ENCODE results near the gene CNTN1. TPM values are rescaled to one million over a fixed set of nuclear protein-coding genes. Genes with fewer than 3 reads are reported as not detected.

The CNTN1 gene
- total RNA-seq, 2 experiments from 2014 or later, result not detected

DNA sequence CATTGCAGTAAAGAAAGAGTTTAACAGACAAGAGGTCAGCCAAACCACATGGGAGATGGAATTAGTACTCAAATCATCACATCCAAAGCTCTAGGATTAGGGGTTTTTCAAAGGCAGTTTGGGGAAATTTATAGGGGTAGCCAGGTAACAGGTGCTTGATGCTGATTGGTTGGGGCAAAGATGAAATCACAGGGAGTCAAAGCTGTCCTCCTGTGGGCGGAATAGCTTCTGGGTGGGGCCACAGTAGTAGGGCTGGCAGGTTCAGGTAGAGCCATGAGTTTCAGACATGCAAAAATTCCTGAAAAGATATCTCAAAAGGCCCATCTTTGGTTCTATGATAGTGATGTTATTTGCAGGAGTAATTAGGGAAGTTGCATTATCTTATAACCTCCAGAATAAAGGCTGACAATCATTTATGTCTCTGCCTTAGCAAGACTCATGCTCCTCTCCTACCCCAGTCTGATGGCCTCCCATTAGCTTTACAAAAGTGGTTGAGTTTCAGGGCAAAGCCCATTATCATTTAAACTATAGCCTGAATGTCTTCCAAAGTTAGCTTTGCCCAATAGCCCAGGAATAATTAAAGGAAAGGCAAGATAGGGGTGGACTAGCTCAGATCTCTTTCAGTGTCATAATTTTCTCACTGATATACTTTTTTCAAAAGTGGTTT is 42.1 kb upstream of the CNTN1 start:
- ATAC-seq (ENCODE audit: poor library complexity), result no peak
- POLR2A ChIA-PET, result no interaction called here
- H3K27ac Mint-ChIP-seq, result no peak overlapping the region
- TF ChIP-seq, protein P1, sequence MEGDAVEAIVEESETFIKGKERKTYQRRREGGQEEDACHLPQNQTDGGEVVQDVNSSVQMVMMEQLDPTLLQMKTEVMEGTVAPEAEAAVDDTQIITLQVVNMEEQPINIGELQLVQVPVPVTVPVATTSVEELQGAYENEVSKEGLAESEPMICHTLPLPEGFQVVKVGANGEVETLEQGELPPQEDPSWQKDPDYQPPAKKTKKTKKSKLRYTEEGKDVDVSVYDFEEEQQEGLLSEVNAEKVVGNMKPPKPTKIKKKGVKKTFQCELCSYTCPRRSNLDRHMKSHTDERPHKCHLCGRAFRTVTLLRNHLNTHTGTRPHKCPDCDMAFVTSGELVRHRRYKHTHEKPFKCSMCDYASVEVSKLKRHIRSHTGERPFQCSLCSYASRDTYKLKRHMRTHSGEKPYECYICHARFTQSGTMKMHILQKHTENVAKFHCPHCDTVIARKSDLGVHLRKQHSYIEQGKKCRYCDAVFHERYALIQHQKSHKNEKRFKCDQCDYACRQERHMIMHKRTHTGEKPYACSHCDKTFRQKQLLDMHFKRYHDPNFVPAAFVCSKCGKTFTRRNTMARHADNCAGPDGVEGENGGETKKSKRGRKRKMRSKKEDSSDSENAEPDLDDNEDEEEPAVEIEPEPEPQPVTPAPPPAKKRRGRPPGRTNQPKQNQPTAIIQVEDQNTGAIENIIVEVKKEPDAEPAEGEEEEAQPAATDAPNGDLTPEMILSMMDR (IDR thresholded peaks at IDR 0.05), result no peak
- H3K9me3 Mint-ChIP-seq, result no peaks in the 10 kb centered on the region
- Histone ChIP-seq H3K9me3 (ENCODE audit: control insufficient read depth in 1 of 2, insufficient read depth in 1 of 2, low read length in 2 of 2) (peaks cover 0 to 6% of the 10 kb centered on the region in 2 experiments), H3K27ac (ENCODE audit: low read depth in 1 of 2, low read length in 2 of 2) (no peak overlapping the region), H3K4me3 (ENCODE audit: low read length) (no peak overlapping the region), H3K27me3 (ENCODE audit: control insufficient read depth in 1 of 2, insufficient read depth in 2 of 2, low read length in 2 of 2) (no peaks in the 10 kb centered on the region), H3K4me1 (ENCODE audit: insufficient read depth, low read length) (no peaks in the 10 kb centered on the region), H3K36me3 (ENCODE audit: insufficient read depth, low read length) (no peaks in the 10 kb centered on the region)
- no peaks in the 10 kb centered on the region for H3K4me1 Mint-ChIP-seq (ENCODE audit: low read depth)
- intact Hi-C loops (cut with DNase I, micrococcal nuclease), result no loop called here
- CTCF ChIA-PET, result no interaction called here
- no peaks in the 10 kb centered on the region for H3K27me3 Mint-ChIP-seq
- H3K36me3 Mint-ChIP-seq (ENCODE audit: low read depth), result no peaks in the 10 kb centered on the region
- DNase-seq, result no peak
- no peak overlapping the region for H3K4me3 Mint-ChIP-seq

DNA sequence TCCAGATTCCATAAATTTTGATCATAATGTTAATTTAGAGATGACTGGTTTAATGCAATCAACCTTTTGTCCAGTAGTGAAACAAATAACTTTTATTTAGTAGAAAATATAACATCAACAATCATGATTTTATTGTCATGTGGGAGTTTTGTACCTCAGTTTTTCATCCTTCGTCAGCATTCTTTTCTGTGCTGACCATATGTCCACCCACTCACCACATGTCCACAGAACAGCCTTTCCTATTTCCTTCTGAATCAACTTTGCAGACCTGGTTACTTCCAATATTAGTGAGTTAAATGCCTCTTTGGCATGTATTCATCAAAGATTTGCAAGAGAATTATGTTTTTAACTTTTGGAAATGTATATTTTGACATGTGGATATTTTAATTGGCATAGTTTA is 36.8 kb upstream of the CNTN1 start:
- intact Hi-C loops (cut with DNase I, micrococcal nuclease), result no loop called here
- peaks cover 3% of the 10 kb centered on the region for H3K9me3 Mint-ChIP-seq
- Histone ChIP-seq H3K36me3 (ENCODE audit: insufficient read depth, low read length) (no peaks in the 10 kb centered on the region), H3K4me3 (ENCODE audit: low read length) (no peak overlapping the region), H3K27me3 (ENCODE audit: control insufficient read depth in 1 of 2, insufficient read depth in 2 of 2, low read length in 2 of 2) (no peaks in the 10 kb centered on the region), H3K4me1 (ENCODE audit: insufficient read depth, low read length) (no peaks in the 10 kb centered on the region), H3K27ac (ENCODE audit: low read depth in 1 of 2, low read length in 2 of 2) (no peak overlapping the region), H3K9me3 (ENCODE audit: control insufficient read depth in 1 of 2, insufficient read depth in 1 of 2, low read length in 2 of 2) (peaks cover 0 to 6% of the 10 kb centered on the region in 2 experiments)
- no peak overlapping the region for H3K4me3 Mint-ChIP-seq
- H3K36me3 Mint-ChIP-seq (ENCODE audit: low read depth), result no peaks in the 10 kb centered on the region
- CTCF ChIA-PET, result no interaction called here
- DNase-seq, result no peak
- no peak for ATAC-seq (ENCODE audit: poor library complexity)
- TF ChIP-seq, protein P1 (IDR thresholded peaks at IDR 0.05), result no peak
- H3K27ac Mint-ChIP-seq, result no peak overlapping the region
- no peaks in the 10 kb centered on the region for H3K4me1 Mint-ChIP-seq (ENCODE audit: low read depth)
- H3K27me3 Mint-ChIP-seq, result no peaks in the 10 kb centered on the region
- POLR2A ChIA-PET, result no interaction called here

DNA sequence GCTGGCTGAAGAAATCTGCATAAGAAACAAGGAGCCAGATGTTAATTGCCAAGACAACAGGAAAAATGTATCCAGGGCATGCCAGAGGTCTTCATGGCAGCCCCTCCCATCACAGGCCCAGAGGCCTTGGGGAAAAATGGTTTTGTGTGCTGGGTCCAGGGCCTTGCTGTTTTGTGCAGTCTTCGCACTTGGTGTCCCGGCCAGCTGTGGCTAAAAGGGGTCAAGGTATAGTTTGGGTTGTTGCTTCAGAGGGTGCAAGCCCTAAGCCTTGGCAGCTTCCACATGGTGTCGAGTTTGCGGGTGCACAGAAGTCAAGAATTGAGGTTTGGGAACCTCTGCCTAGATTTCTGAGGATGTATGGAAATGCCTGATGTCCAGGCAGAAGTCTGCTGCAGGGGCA is 29.9 kb upstream of the CNTN1 start:
- POLR2A ChIA-PET, result no interaction called here
- Mint-ChIP-seq H3K27ac (no peak overlapping the region), H3K9me3 (peaks cover 3% of the 10 kb centered on the region), H3K36me3 (ENCODE audit: low read depth) (no peaks in the 10 kb centered on the region), H3K4me1 (ENCODE audit: low read depth) (no peaks in the 10 kb centered on the region), H3K4me3 (no peak overlapping the region), H3K27me3 (no peaks in the 10 kb centered on the region)
- CTCF ChIA-PET, result interaction anchor here (0.6 kb wide), 1 partner anchor 310 kb away, joined by 3 read pairs; no protein-coding TSS in a partner anchor
- Histone ChIP-seq H3K4me3 (ENCODE audit: low read length) (no peak overlapping the region), H3K27ac (ENCODE audit: low read depth in 1 of 2, low read length in 2 of 2) (no peak overlapping the region), H3K36me3 (ENCODE audit: insufficient read depth, low read length) (no peaks in the 10 kb centered on the region), H3K4me1 (ENCODE audit: insufficient read depth, low read length) (no peaks in the 10 kb centered on the region), H3K27me3 (ENCODE audit: control insufficient read depth in 1 of 2, insufficient read depth in 2 of 2, low read length in 2 of 2) (no peaks in the 10 kb centered on the region), H3K9me3 (ENCODE audit: control insufficient read depth in 1 of 2, insufficient read depth in 1 of 2, low read length in 2 of 2) (peaks cover 0 to 7% of the 10 kb centered on the region in 2 experiments)
- ATAC-seq (ENCODE audit: poor library complexity) (no peak), DNase-seq (no peak)
- intact Hi-C loops (cut with DNase I, micrococcal nuclease), result no loop called here
- TF ChIP-seq, protein P1 (IDR thresholded peaks at IDR 0.05), result no peak
